T follicular helper cell (primary cell): ENCODE measurements around the gene KREMEN1.

Source experiments
- DNase-seq: peaks from one replicate; pipeline ENCODE4 v3.0.0-alpha.2; 2020; ENCODE audit warnings: low read depth

The KREMEN1 gene

GRCh38 chr22:29190051-29190450, 117.2 kb downstream of the KREMEN1 start:
- no peak for DNase-seq

- no peak for DNase-seq
These were observed 118.1 kb downstream of the KREMEN1 start for GRCh38 chr22:29190918-29191317.

- DNase-seq = no peak
These were observed 120.2 kb downstream of the KREMEN1 start for GRCh38 chr22:29193021-29193420.

GRCh38 chr22:29194184-29194583, 121.3 kb downstream of the KREMEN1 start:
- no peak for DNase-seq

GRCh38 chr22:29195118-29195963, 122.5 kb downstream of the KREMEN1 start:
- no peak for DNase-seq

GRCh38 chr22:29195964-29196666, 123.3 kb downstream of the KREMEN1 start:
- DNase-seq = no peak

- no peak for DNase-seq
These were observed 124.3 kb downstream of the KREMEN1 start for GRCh38 chr22:29197096-29197495.

GRCh38 chr22:29198240-29198639, 125.4 kb downstream of the KREMEN1 start:
- DNase-seq = no peak

GRCh38 chr22:29199702-29200400, 127.0 kb downstream of the KREMEN1 start:
- no peak for DNase-seq

- DNase-seq = no peak
These were observed 128.1 kb downstream of the KREMEN1 start for GRCh38 chr22:29200901-29201300.

- no peak for DNase-seq
These were observed 128.9 kb downstream of the KREMEN1 start for GRCh38 chr22:29201782-29202181.

GRCh38 chr22:29202212-29203192, 129.7 kb downstream of the KREMEN1 start:
- DNase-seq = no peak

- DNase-seq = no peak
These were observed 130.9 kb downstream of the KREMEN1 start for GRCh38 chr22:29203488-29204454.

GRCh38 chr22:29204455-29205183, 131.8 kb downstream of the KREMEN1 start:
- DNase-seq = no peak

GRCh38 chr22:29205252-29205593, 132.4 kb downstream of the KREMEN1 start:
- DNase-seq = no peak

GRCh38 chr22:29205594-29206371, 132.9 kb downstream of the KREMEN1 start, which contains the start of gene EMID1:
TSS of gene EMID1 (plus strand) at chr22:29205896. CDS start at chr22:29206039, 143 bp downstream.
- no peak for DNase-seq

- DNase-seq = no peak
These were observed 133.8 kb downstream of the KREMEN1 start for GRCh38 chr22:29206372-29207242.

GRCh38 chr22:29207243-29207550, 134.4 kb downstream of the KREMEN1 start:
- no peak for DNase-seq
